IMR-90 (cell line): ENCODE measurements around the gene ARHGAP8. TPM values are rescaled to one million over a fixed set of nuclear protein-coding genes. Genes with fewer than 3 reads are reported as not detected.

ENCODE experiments used
- ATAC-seq: fragments of 200-7000 bp; cut with Tn5 transposase; 2 replicates; pipeline ENCODE4 v1.9.1; 2020; ENCODE audit warnings: low read depth, mild to moderate bottlenecking, moderate library complexity
- BruUV-seq: library from RNA; stranded (reverse); fragments of 400-500 nt; replicated peaks from 2 replicates; lab custom pipeline; 2021; lab: Mats Ljungman, UMichigan
- CTCF ChIA-PET: fragments of 300-600 bp; formaldehyde crosslinking; extraction: SDS; loops from one replicate; lab custom pipeline; 2021; ENCODE audit warnings: antibody characterized with exemption; lab: Yijun Ruan, JAX
- POLR2A ChIA-PET: fragments of 300-600 bp; sonication (Branson Sonifier 250); formaldehyde crosslinking; loops from one replicate; lab custom pipeline; 2022; ENCODE audit warnings: antibody characterized with exemption; ENCODE audit not compliant: unreplicated experiment; lab: Charles Lee
- DNase-seq: peaks from one replicate; pipeline ENCODE4 v3.0.0; 2013
- H2AFZ ChIP-seq: replicated peaks from 2 replicates; pipeline ENCODE3; 2013; ENCODE audit warnings: low read length, mild to moderate bottlenecking; ENCODE audit not compliant: poor library complexity
- H2AK5ac ChIP-seq: 2 replicates; pipeline ENCODE4 v1.6.1; 2013; ENCODE audit warnings: low read depth, low read length, inconsistent platforms
- H2AK9ac ChIP-seq: replicated peaks from 2 replicates; pipeline ENCODE3; 2013; ENCODE audit warnings: mild to moderate bottlenecking, low read depth, low read length, moderate library complexity; ENCODE audit not compliant: poor library complexity
- H2BK120ac ChIP-seq: 2 replicates; pipeline ENCODE4 v1.6.1; 2013; ENCODE audit warnings: low read depth, low read length, inconsistent platforms
- H2BK15ac ChIP-seq: 3 replicates; pipeline ENCODE4 v1.6.1; 2013; ENCODE audit warnings: low read depth, low read length, inconsistent platforms
- H2BK20ac ChIP-seq: 2 replicates; pipeline ENCODE4 v1.6.1; 2013; ENCODE audit warnings: low read depth, mild to moderate bottlenecking, inconsistent platforms, low read length, moderate library complexity
- H2BK5ac ChIP-seq: 2 replicates; pipeline ENCODE4 v1.6.1; 2013; ENCODE audit warnings: mild to moderate bottlenecking, low read depth, low read length, inconsistent platforms; ENCODE audit not compliant: poor library complexity, severe bottlenecking
- H3K14ac ChIP-seq: replicated peaks from 2 replicates; pipeline ENCODE4 v1.6.1; 2013; ENCODE audit warnings: low read depth, low read length, inconsistent platforms
- H3K18ac ChIP-seq: 2 replicates; pipeline ENCODE4 v1.6.1; 2013; ENCODE audit warnings: low read depth, low read length, control low read depth
- H3K23ac ChIP-seq: 2 replicates; pipeline ENCODE4 v1.6.1; 2013; ENCODE audit warnings: low read depth, low read length, inconsistent platforms
- H3K27ac ChIP-seq: 2 replicates; pipeline ENCODE4 v1.5.1; 2013; ENCODE audit warnings: mild to moderate bottlenecking, control low read depth, low read length; ENCODE audit not compliant: insufficient read depth
- H3K27me3 ChIP-seq: 2 replicates; pipeline ENCODE4 v1.6.1; 2013; ENCODE audit warnings: low read length; ENCODE audit not compliant: control insufficient read depth, insufficient read depth
- H3K36me3 ChIP-seq: 2 replicates; pipeline ENCODE4 v1.6.1; 2013; ENCODE audit warnings: low read length, mixed read lengths; ENCODE audit not compliant: control insufficient read depth, insufficient read depth
- H3K4ac ChIP-seq: 2 replicates; pipeline ENCODE4 v1.6.1; 2013; ENCODE audit warnings: low read depth, low read length, inconsistent platforms
- H3K4me1 ChIP-seq: 2 replicates; pipeline ENCODE4 v1.6.1; 2013; ENCODE audit warnings: low read length, mixed read lengths; ENCODE audit not compliant: control insufficient read depth, insufficient read depth
- H3K4me2 ChIP-seq: 2 replicates; pipeline ENCODE4 v1.6.1; 2013; ENCODE audit warnings: low read depth, mild to moderate bottlenecking, control low read depth, low read length, moderate library complexity
- H3K4me3 ChIP-seq: 2 replicates; pipeline ENCODE4 v1.5.1; 2013; ENCODE audit warnings: low read depth, mild to moderate bottlenecking, control low read depth, low read length, moderate library complexity; ENCODE audit not compliant: insufficient read depth
- H3K56ac ChIP-seq: 2 replicates; pipeline ENCODE4 v1.6.1; 2013; ENCODE audit warnings: low read length, inconsistent platforms; ENCODE audit not compliant: insufficient read depth; ENCODE audit errors: extremely low read depth
- H3K79me1 ChIP-seq, 2 experiments: 2 replicates each; pipeline ENCODE4 v1.6.1; 2013; ENCODE audit warnings: low read length in 2 of 2, inconsistent platforms in 1 of 2, low read depth in 1 of 2
- H3K9ac ChIP-seq: 2 replicates; pipeline ENCODE4 v1.6.1; 2013; ENCODE audit warnings: low read depth, low read length, control low read depth
- H3K9me1 ChIP-seq: 2 replicates; pipeline ENCODE4 v1.6.1; 2013; ENCODE audit warnings: low read length, inconsistent platforms; ENCODE audit not compliant: insufficient read depth
- H3K9me3 ChIP-seq: 2 replicates; pipeline ENCODE4 v1.6.1; 2013; ENCODE audit warnings: low read length; ENCODE audit not compliant: control insufficient read depth, insufficient read depth
- H4K20me1 ChIP-seq: 2 replicates; pipeline ENCODE4 v1.6.1; 2013; ENCODE audit warnings: low read length, inconsistent platforms; ENCODE audit not compliant: insufficient read depth
- H4K5ac ChIP-seq: 2 replicates; pipeline ENCODE4 v1.6.1; 2013; ENCODE audit warnings: mild to moderate bottlenecking, low read depth, low read length, control low read depth
- H4K8ac ChIP-seq, 2 experiments: 2 replicates each; pipeline ENCODE4 v1.6.1; 2013; ENCODE audit warnings: low read depth in 2 of 2, low read length in 2 of 2, control low read depth in 1 of 2, inconsistent platforms in 1 of 2
- H4K91ac ChIP-seq: 2 replicates; pipeline ENCODE4 v1.6.1; 2013; ENCODE audit warnings: low read depth, low read length, inconsistent platforms; ENCODE audit not compliant: insufficient read depth
- BHLHE40 ChIP-seq: fragments of 150-350 bp; IDR thresholded peaks from 2 replicates; pipeline ENCODE4 v1.6.1; 2016; ENCODE audit warnings: mild to moderate bottlenecking, low read depth, low read length
- CEBPB ChIP-seq: IDR thresholded peaks from 2 replicates; pipeline ENCODE4 v1.6.1; 2012; ENCODE audit warnings: low read depth, low read length, improper control_type of control experiment
- FOS ChIP-seq: fragments of 150-350 bp; IDR thresholded peaks from 2 replicates; pipeline ENCODE4 v1.6.1; 2016; ENCODE audit warnings: low read depth, low read length
- MAFK ChIP-seq: IDR thresholded peaks from 2 replicates; pipeline ENCODE4 v1.6.1; 2012; ENCODE audit warnings: low read depth, low read length, improper control_type of control experiment
- MAZ ChIP-seq: IDR thresholded peaks from 2 replicates; pipeline ENCODE4 v1.6.1; 2012; ENCODE audit warnings: low read depth, mild to moderate bottlenecking, low read length, improper control_type of control experiment, moderate library complexity, borderline replicate concordance
- MXI1 ChIP-seq: IDR thresholded peaks from 2 replicates; pipeline ENCODE4 v1.6.1; 2012; ENCODE audit warnings: low read depth, mild to moderate bottlenecking, low read length, moderate library complexity, borderline replicate concordance
- NFE2L2 ChIP-seq: fragments of 150-350 bp; IDR thresholded peaks from 2 replicates; pipeline ENCODE4 v1.6.1; 2016; ENCODE audit warnings: low read depth, mild to moderate bottlenecking, low read length
- POLR2A ChIP-seq: IDR thresholded peaks from 2 replicates; pipeline ENCODE4 v1.6.1; 2012; ENCODE audit warnings: mild to moderate bottlenecking, low read depth, low read length
- RAD21 ChIP-seq: IDR thresholded peaks from 2 replicates; pipeline ENCODE4 v1.6.1; 2012; ENCODE audit warnings: low read length, improper control_type of control experiment
- RCOR1 ChIP-seq: IDR thresholded peaks from 2 replicates; pipeline ENCODE4 v1.6.1; 2012; ENCODE audit warnings: mild to moderate bottlenecking, low read length, improper control_type of control experiment; ENCODE audit not compliant: insufficient replicate concordance
- RFX5 ChIP-seq: IDR thresholded peaks from 2 replicates; pipeline ENCODE4 v1.8.0; 2012; ENCODE audit warnings: low read depth, mild to moderate bottlenecking, low read length, moderate library complexity
- WGBS, 2 experiments: methylation state at CpG; one replicate each; pipeline versions ENCODE4 v1.1.5 to v1.1.7; 2013; ENCODE audit warnings: missing lambda C conversion rate in 2 of 2; ENCODE audit not compliant: insufficient read length in 1 of 2; ENCODE audit errors: extremely low coverage in 2 of 2; 5-methylcytosine and 5-hydroxymethylcytosine counted together
- dilution Hi-C: fragments of 300-500 bp; cut with HindIII; formaldehyde crosslinking; loops from one replicate; pipeline ENCODE4 v1.14.3; 2018; ENCODE audit warnings: low sequenced_read_pairs; ENCODE audit not compliant: unreplicated experiment
- in situ Hi-C: fragments of 300-500 bp; cut with MboI; formaldehyde crosslinking; loops from 3 replicates; pipeline ENCODE4 v1.14.3; 2019; ENCODE audit warnings: low sequenced_read_pairs, inconsistent platforms, mixed read lengths
- intact Hi-C: fragments of 100-400 bp; cut with micrococcal nuclease; formaldehyde crosslinking; loops from 2 replicates; pipeline ENCODE4 v1.10.0; 2022
- polyA plus RNA-seq, 3 experiments: library from polyadenylated mRNA; depleted of rRNA; stranded (reverse); fragments of >200 nt; gene quantifications; 2 replicates each; pipeline ENCODE4 v1.2.3, GENCODE V29; 2012; ENCODE audit warnings: low replicate concordance in 1 of 3
- total RNA-seq: library from RNA; depleted of rRNA; stranded (reverse); fragments of >200 nt; gene quantifications from 2 replicates; pipeline ENCODE4 v1.2.3, GENCODE V29; 2012
- TF ChIP-seq, protein P1 (sequence below): fragments of 150-350 bp; IDR thresholded peaks from 2 replicates; pipeline ENCODE4 v1.6.1; 2017; ENCODE audit warnings: mild to moderate bottlenecking, antibody characterized with exemption, low read length, low read depth
- TF ChIP-seq, protein P2 (sequence below): fragments of 150-350 bp; IDR thresholded peaks from 2 replicates; pipeline ENCODE4 v1.6.1; 2016; ENCODE audit warnings: low read depth, mild to moderate bottlenecking, low read length, moderate library complexity, borderline replicate concordance
- TF ChIP-seq, protein P3 (sequence below): conservative IDR thresholded peaks from 2 replicates; pipeline ENCODE4 v1.5.1; 2012; ENCODE audit warnings: mild to moderate bottlenecking, low read depth, low read length, improper control_type of control experiment

ARHGAP8 gene
- total and polyA plus RNA-seq, 2 of the 4 experiments (the other 2 are of a cell fraction), result 0.18 to 0.21 TPM

DNA sequence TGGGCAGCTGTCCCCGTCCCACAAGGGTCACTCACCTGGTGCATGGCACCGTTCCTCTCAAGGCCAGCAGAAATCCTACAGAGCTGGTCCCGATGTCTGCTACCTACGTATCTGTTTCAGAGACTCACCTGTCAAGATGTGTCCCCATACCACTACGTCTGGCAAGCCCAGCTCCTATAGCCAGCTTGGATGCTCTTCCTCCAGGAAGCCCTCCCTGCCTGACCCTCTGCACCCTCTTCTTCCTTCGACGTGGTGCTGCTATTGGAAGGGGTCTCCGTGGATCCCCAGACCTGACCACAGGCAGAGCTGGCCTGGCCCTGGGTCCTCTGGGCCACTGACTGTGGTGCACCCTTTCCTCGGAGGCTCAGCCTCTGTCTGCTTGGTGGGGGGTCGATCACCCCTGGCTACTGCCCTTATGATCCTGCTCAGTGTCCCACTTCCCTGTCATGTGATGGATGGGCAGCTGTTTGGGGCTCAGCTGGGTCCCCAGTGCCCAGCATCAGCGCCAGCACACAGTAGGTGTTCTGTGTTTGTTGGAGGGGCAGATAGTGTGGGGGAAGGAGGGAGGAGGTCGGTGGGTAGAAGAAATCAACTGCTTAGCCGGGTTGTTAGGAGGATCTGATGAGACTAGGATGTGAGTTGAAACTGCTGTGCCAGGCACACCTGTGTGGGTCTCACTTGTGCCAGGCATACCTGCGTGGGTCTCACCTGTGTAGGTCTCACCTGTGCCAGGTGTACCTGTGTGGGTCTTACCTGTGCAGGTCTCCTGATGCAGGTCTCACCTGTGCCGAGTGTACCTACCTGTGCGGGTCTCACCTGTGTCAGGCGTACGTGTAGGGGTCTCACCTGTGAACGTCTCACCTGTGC, 21.7 kb upstream of the ARHGAP8 start:
- ATAC-seq (no peak), DNase-seq (no peak)
- Histone ChIP-seq H4K91ac (no peak overlapping the region), H3K4me1 (peaks cover 12% of the 10 kb centered on the region), H3K9me3 (no peaks in the 10 kb centered on the region), H3K36me3 (peaks cover 29% of the 10 kb centered on the region), H4K20me1 (peaks cover 21% of the 10 kb centered on the region), H3K9ac (no peak overlapping the region), H3K4ac (0 out of 2 replicates have a peak overlapping the region, but pooled peaks have one; percentile 19), H3K27me3 (no peaks in the 10 kb centered on the region), H2BK120ac (no peak overlapping the region), H2BK15ac (no peak overlapping the region), H3K14ac (no peak overlapping the region), H3K23ac (no peak overlapping the region), H2AK5ac (no peak overlapping the region), H3K4me2 (no peak overlapping the region), H4K8ac (no peak overlapping the region), H3K4me3 (no peak overlapping the region), H3K56ac (peak overlapping the region; percentile 17; the same call in 1 of the 2 replicates), H3K27ac (no peak overlapping the region), H3K9me1 (peaks cover 11% of the 10 kb centered on the region), H2BK5ac (no peak overlapping the region), H4K5ac (no peak overlapping the region), H2AK9ac (peak overlapping the region; percentile 81), H3K18ac (no peak overlapping the region), H3K79me1 (peaks cover 4 to 10% of the 10 kb centered on the region in 2 experiments; a peak in 1 of 4 replicates), H2AFZ (peak overlapping the region; percentile 41), H2BK20ac (no peak overlapping the region)
- WGBS, 2 experiments, result 82% methylated on average over 10 of the region's 19 CpGs; no CpG with 5 or more reads in 1 of the 2 experiments
- intact Hi-C loops, result loop anchor here (5.0 kb wide), 1 partner anchor 178 kb away; no protein-coding TSS in a partner anchor
- dilution Hi-C loops, result no loop called here
- ChIA-PET CTCF (interaction anchor here (0.6 kb wide), 1 partner anchor 14 kb away, joined by 3 read pairs; no protein-coding TSS in a partner anchor), POLR2A (no interaction called here)
- in situ Hi-C loops, result no loop called here
- BruUV-seq, result no TSS peak
- TF ChIP-seq MAZ, result no peak
- no peak for TF ChIP-seq CEBPB
- TF ChIP-seq, protein P1, sequence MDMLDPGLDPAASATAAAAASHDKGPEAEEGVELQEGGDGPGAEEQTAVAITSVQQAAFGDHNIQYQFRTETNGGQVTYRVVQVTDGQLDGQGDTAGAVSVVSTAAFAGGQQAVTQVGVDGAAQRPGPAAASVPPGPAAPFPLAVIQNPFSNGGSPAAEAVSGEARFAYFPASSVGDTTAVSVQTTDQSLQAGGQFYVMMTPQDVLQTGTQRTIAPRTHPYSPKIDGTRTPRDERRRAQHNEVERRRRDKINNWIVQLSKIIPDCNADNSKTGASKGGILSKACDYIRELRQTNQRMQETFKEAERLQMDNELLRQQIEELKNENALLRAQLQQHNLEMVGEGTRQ, result no peak
- no peak for TF ChIP-seq BHLHE40
- no peak for TF ChIP-seq POLR2A
- TF ChIP-seq FOS, result no peak
- no peak for TF ChIP-seq RFX5
- TF ChIP-seq RCOR1, result no peak
- TF ChIP-seq, protein P2, sequence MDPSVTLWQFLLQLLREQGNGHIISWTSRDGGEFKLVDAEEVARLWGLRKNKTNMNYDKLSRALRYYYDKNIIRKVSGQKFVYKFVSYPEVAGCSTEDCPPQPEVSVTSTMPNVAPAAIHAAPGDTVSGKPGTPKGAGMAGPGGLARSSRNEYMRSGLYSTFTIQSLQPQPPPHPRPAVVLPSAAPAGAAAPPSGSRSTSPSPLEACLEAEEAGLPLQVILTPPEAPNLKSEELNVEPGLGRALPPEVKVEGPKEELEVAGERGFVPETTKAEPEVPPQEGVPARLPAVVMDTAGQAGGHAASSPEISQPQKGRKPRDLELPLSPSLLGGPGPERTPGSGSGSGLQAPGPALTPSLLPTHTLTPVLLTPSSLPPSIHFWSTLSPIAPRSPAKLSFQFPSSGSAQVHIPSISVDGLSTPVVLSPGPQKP, result no peak
- no peak for TF ChIP-seq MAFK
- no peak for TF ChIP-seq RAD21
- no peak for TF ChIP-seq MXI1
- TF ChIP-seq, protein P3, sequence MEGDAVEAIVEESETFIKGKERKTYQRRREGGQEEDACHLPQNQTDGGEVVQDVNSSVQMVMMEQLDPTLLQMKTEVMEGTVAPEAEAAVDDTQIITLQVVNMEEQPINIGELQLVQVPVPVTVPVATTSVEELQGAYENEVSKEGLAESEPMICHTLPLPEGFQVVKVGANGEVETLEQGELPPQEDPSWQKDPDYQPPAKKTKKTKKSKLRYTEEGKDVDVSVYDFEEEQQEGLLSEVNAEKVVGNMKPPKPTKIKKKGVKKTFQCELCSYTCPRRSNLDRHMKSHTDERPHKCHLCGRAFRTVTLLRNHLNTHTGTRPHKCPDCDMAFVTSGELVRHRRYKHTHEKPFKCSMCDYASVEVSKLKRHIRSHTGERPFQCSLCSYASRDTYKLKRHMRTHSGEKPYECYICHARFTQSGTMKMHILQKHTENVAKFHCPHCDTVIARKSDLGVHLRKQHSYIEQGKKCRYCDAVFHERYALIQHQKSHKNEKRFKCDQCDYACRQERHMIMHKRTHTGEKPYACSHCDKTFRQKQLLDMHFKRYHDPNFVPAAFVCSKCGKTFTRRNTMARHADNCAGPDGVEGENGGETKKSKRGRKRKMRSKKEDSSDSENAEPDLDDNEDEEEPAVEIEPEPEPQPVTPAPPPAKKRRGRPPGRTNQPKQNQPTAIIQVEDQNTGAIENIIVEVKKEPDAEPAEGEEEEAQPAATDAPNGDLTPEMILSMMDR, result no peak
- TF ChIP-seq NFE2L2, result no peak
